Lower lobe of right lung (tissue), 2 donors: ENCODE measurements around the gene NAT8L. TPM values are rescaled to one million over a fixed set of nuclear protein-coding genes. Genes with fewer than 3 reads are reported as not detected.

Experiments used
- ATAC-seq, 2 donors: fragments of 200-7000 bp; cut with Tn5 transposase; one replicate each; pipeline ENCODE4 v1.9.1; 2020 to 2022; ENCODE audit warnings: mild to moderate bottlenecking in 2 of 2, moderate library complexity in 2 of 2
- DNase-seq: peaks from one replicate; pipeline ENCODE4 v3.0.0-alpha.2; 2020
- H3K27ac ChIP-seq: fragments of 200-600 bp; one replicate; pipeline ENCODE4 v1.8.0; 2022
- H3K27me3 ChIP-seq: fragments of 200-600 bp; one replicate; pipeline ENCODE4 v1.8.0; 2022; ENCODE audit warnings: low read depth
- H3K36me3 ChIP-seq: fragments of 200-600 bp; one replicate; pipeline ENCODE4 v1.8.0; 2022; ENCODE audit warnings: mild to moderate bottlenecking
- H3K4me1 ChIP-seq: fragments of 200-600 bp; one replicate; pipeline ENCODE4 v1.8.0; 2022
- H3K4me3 ChIP-seq: fragments of 200-600 bp; one replicate; pipeline ENCODE4 v1.8.0; 2022; ENCODE audit warnings: mild to moderate bottlenecking
- H3K9me3 ChIP-seq: fragments of 200-600 bp; one replicate; pipeline ENCODE4 v1.8.0; 2022
- intact Hi-C: fragments of 100-400 bp; cut with DNase I; formaldehyde crosslinking; loops from one replicate; pipeline ENCODE4 v1.11.0; 2022
- total RNA-seq: library from RNA; stranded (reverse); fragmentation: NEBNext Ultra II Directional; extraction: Animal tissue kit (Norgen Biotek cat#: 25700); gene quantifications from one replicate; pipeline ENCODE4 v1.2.1, GENCODE V29; 2021
- TF ChIP-seq, protein P1 (sequence below): fragments of 200-600 bp; IDR thresholded peaks from one replicate; pipeline ENCODE4 v1.8.0; 2022; ENCODE audit warnings: antibody characterized with exemption, mild to moderate bottlenecking
- donor health status: DM: no; HTN: yes; CAD: no; lungs with severe emphysema.

The NAT8L gene
- total RNA-seq, 1 donor from 2014 or later: 0.24 TPM

DNA sequence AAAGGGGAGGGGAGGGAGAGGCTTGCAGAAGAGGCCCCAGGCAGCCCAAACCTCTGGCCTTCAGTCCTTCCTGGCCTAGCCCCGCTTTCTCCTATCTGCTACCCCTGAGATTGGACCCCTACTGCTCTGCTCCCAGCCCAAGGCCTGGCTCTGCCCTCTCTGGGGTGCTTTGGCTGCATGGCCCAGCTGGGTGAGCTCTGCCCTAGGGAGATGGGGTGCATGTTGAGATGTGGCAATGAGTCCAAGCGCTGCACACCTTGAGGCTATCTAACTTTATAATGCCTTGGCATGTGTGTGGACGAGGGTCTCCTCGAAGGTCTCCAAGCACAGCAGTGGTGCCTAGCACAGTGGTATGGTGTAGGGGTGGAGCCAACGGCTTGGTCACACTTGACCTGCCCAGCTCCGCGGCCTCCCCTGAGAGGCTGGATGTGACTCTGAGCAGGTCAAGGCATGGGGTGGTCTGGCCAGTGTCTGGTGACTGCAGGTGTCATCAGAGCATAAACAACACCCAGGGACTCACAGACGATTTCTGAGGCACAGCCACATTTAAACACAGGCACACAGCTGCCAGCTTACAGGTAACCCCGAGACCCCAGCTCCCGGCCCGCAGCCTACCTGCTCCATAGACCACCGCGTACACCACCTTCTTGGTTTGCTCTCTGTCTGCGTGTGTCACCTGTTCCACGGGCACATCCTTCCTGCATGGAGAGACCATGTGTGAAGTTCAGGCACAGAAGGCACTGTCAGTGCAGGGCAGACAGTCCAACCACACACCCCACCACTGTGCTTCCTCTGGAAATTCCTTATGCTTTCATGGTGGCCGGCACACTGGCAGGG is 36.3 kb downstream of the NAT8L start:
- Histone ChIP-seq H3K27me3 (no peaks in the 10 kb centered on the region), H3K9me3 (no peaks in the 10 kb centered on the region), H3K4me1 (no peaks in the 10 kb centered on the region), H3K27ac (no peak overlapping the region), H3K36me3 (no peaks in the 10 kb centered on the region), H3K4me3 (no peak overlapping the region)
- TF ChIP-seq, protein P1, sequence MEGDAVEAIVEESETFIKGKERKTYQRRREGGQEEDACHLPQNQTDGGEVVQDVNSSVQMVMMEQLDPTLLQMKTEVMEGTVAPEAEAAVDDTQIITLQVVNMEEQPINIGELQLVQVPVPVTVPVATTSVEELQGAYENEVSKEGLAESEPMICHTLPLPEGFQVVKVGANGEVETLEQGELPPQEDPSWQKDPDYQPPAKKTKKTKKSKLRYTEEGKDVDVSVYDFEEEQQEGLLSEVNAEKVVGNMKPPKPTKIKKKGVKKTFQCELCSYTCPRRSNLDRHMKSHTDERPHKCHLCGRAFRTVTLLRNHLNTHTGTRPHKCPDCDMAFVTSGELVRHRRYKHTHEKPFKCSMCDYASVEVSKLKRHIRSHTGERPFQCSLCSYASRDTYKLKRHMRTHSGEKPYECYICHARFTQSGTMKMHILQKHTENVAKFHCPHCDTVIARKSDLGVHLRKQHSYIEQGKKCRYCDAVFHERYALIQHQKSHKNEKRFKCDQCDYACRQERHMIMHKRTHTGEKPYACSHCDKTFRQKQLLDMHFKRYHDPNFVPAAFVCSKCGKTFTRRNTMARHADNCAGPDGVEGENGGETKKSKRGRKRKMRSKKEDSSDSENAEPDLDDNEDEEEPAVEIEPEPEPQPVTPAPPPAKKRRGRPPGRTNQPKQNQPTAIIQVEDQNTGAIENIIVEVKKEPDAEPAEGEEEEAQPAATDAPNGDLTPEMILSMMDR: no peak
- DNase-seq (no peak), ATAC-seq (no peak)
- intact Hi-C loops: no loop called here

DNA sequence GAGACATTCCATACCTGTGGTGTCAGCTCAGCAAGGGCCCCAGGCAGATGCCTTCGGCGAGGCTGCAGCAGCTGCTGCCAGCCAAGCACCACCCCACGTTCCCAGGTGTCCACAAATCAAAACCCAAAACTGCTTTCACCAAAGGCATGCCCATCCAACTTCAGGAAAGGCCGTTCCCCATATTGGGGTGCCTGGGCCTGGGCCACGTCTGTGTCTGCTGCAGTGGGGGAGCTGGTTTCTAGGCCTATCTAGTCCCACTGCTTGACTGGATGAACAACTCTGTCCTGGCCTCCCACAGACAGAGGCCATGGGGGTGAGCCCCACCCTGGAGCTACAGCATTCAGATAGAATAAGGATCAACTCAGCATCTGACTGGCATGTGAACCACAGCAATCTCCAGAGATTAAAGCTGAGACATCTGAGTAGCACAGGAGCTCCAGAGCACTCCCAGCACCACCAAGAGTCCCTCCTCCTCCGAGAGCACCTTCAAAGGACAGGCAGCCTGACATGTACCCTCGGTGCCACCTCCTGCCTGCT is 37.0 kb downstream of the NAT8L start:
- no peak for ATAC-seq
- intact Hi-C loops: no loop called here

DNA sequence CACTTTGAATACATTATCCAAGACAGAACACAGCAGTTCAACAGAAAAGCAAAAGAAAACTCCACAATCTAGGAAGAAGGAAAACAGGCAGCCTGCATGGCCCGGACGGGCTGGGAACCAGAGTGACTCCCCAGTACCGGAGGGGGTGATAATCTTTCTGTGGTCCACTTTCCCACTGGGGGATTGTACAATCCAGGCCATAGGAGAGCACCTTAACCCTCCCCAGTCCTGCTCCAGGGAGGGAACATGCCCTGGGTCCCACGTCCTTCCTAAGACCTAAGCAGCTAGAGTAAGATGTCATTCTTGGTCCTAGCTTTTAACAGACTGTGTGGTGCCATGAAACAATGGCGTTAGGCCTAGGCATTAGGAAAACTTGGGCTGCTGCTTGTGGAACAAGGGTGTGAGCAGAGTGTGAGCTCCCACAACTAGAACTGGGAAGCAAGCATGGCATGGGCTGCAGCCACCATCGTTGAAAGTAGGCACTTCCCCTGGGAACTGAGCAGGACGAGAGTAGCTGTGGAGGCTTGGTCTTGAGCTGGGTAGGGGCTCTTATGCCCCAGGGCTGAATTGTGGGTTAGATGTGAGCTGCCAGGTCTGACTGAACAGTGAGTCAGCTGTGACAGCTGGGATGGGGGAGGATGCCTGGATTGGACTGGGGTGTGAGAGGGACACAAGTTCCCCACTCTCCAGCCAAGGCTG is 42.4 kb downstream of the NAT8L start:
- H3K27me3 ChIP-seq: no peaks in the 10 kb centered on the region
- TF ChIP-seq, protein P1: no peak
- intact Hi-C loops: no loop called here
- ATAC-seq (no peak), DNase-seq (no peak)
- H3K9me3 ChIP-seq: peaks cover 16% of the 10 kb centered on the region
- H3K4me1 ChIP-seq: no peaks in the 10 kb centered on the region
- H3K27ac ChIP-seq: no peak overlapping the region
- H3K36me3 ChIP-seq: no peaks in the 10 kb centered on the region
- no peak overlapping the region for H3K4me3 ChIP-seq

More for the DNA sequence above, 37.0 kb downstream of the NAT8L start:
- no peak overlapping the region for H3K4me3 ChIP-seq
- no peak overlapping the region for H3K27ac ChIP-seq
- no peaks in the 10 kb centered on the region for H3K4me1 ChIP-seq
- no peaks in the 10 kb centered on the region for H3K9me3 ChIP-seq
- no peaks in the 10 kb centered on the region for H3K27me3 ChIP-seq
- TF ChIP-seq, protein P1: no peak
- H3K36me3 ChIP-seq: no peaks in the 10 kb centered on the region
- DNase-seq: no peak

DNA sequence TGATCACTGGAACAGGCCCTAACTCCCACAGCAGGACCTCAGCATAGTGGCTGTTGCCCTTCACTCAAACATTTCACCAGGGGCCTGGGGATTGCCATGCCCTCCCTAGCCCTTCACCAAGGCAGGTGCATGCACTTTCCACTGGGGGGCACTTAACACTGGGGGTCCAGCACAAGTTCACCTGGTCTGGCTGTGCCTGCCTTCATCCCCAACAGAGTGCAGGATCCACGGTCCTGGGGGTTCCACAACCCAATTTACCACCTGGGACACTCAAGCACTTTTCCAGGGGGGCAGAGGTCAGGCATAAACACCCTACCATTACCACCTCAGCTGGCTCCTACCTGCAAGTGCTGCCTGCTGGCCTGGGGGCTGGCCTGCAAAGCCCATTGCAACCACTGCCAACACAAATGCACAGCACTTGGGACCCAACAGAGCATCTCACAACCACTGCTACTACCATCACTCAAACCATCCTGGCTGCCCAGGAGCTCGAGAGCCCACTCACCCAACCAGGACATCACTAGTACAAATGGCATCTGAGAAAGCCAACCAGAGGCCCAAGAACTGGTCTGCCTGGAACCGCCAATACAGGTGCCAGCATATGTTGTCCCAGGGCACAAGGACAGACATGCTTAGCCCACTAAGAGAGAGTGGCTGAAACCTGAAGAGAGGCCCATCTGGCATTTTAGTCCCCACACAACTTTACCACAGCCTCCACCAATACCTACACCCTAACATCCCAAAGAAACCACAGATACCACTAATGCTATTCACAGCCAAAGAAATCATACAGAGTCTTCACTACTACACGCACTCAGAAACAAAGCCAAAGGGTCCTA is 43.1 kb downstream of the NAT8L start:
- DNase-seq (no peak), ATAC-seq (no peak)
- intact Hi-C loops: no loop called here
- Histone ChIP-seq H3K4me3 (no peak overlapping the region), H3K4me1 (no peaks in the 10 kb centered on the region), H3K27me3 (no peaks in the 10 kb centered on the region), H3K9me3 (peaks cover 16% of the 10 kb centered on the region), H3K36me3 (no peaks in the 10 kb centered on the region), H3K27ac (no peak overlapping the region)
- TF ChIP-seq, protein P1: no peak
